ENCODE data around the gene USB1.

DNA sequence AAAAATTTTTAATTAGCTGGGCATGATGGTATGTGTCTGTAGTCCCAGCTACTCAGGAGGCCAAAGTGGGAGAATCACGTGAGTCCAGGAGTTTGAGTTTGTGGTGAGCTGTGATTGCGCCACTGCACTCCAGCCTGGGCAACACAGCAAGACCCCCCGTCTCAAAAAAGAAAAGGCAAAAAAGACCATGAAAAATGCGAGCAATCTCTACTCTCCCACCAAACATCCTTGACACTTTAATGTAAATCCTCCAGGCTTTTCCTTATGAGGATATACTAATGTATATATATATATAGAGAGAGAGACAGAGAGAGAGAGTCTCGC lies 52.4 kb downstream of the USB1 start:
- TF ChIP-seq, protein P1, sequence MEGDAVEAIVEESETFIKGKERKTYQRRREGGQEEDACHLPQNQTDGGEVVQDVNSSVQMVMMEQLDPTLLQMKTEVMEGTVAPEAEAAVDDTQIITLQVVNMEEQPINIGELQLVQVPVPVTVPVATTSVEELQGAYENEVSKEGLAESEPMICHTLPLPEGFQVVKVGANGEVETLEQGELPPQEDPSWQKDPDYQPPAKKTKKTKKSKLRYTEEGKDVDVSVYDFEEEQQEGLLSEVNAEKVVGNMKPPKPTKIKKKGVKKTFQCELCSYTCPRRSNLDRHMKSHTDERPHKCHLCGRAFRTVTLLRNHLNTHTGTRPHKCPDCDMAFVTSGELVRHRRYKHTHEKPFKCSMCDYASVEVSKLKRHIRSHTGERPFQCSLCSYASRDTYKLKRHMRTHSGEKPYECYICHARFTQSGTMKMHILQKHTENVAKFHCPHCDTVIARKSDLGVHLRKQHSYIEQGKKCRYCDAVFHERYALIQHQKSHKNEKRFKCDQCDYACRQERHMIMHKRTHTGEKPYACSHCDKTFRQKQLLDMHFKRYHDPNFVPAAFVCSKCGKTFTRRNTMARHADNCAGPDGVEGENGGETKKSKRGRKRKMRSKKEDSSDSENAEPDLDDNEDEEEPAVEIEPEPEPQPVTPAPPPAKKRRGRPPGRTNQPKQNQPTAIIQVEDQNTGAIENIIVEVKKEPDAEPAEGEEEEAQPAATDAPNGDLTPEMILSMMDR (conservative IDR thresholded peaks at IDR 0.05; ENCODE audit: low read depth, low read length) = no peak
- no peak for TF ChIP-seq EZH2 (IDR thresholded peaks at IDR 0.05; ENCODE audit: borderline replicate concordance, low read depth, low read length, poor library complexity, severe bottlenecking)
